Right lobe of liver (tissue), 6 donors: ENCODE results near the gene TTC28. TPM values are rescaled to one million over a fixed set of nuclear protein-coding genes. Genes with fewer than 3 reads are reported as not detected.

ENCODE experiments used
- ATAC-seq, 4 donors: fragments of 200-7000 bp; cut with Tn5 transposase; one replicate each; pipeline ENCODE4 v1.9.1; 2020; ENCODE audit warnings: mild to moderate bottlenecking in 4 of 4, moderate library complexity in 4 of 4
- DNase-seq, 3 donors: peaks; one replicate each; pipeline ENCODE4 v3.0.0-alpha.2; 2020
- H3K27ac ChIP-seq, 3 donors: fragments of 200-600 bp; one replicate each; pipeline ENCODE4 v1.8.0; 2022
- H3K27me3 ChIP-seq, 2 donors: fragments of 200-600 bp; one replicate each; pipeline ENCODE4 v1.8.0; 2022
- H3K36me3 ChIP-seq, 4 donors: fragments of 200-600 bp; sonication (generic) in 1 of 4; one replicate each; pipeline versions ENCODE4 v1.5.1 to v1.8.0; 2017 to 2022; ENCODE audit warnings: control low read depth in 1 of 4
- H3K4me1 ChIP-seq, 4 donors: fragments of 200-600 bp; sonication (generic) in 1 of 4; one replicate each; pipeline versions ENCODE4 v1.5.1 to v1.8.0; 2017 to 2022; ENCODE audit warnings: control low read depth in 1 of 4
- H3K4me3 ChIP-seq, 3 donors: fragments of 200-600 bp; one replicate each; pipeline ENCODE4 v1.8.0; 2022
- H3K9me3 ChIP-seq, 4 donors: fragments of 200-600 bp; sonication (generic) in 1 of 4; one replicate each; pipeline versions ENCODE4 v1.5.1 to v1.8.0; 2017 to 2022; ENCODE audit warnings: control low read depth in 1 of 4
- POLR2A ChIP-seq: fragments of 450-650 bp; IDR thresholded peaks from one replicate; pipeline ENCODE4 v1.6.1; 2017; ENCODE audit warnings: antibody characterized with exemption, mild to moderate bottlenecking
- WGBS: methylation state at CpG from one replicate; pipeline ENCODE4 v1.1.6; 2018; ENCODE audit warnings: low coverage, low lambda C conversion rate; ENCODE audit not compliant: insufficient coverage; ENCODE audit errors: missing lambda C conversion rate; 5-methylcytosine and 5-hydroxymethylcytosine counted together
- intact Hi-C, 2 donors: fragments of 100-400 bp; cut with DNase I; formaldehyde crosslinking; loops; one replicate each; pipeline versions ENCODE4 v1.11.2 to v1.14.1; 2022
- total RNA-seq, 6 experiments: library from RNA; depleted of rRNA in 2 of 6; stranded (reverse); fragments of >200 nt in 2 of 6; fragmentation: NEBNext Ultra II Directional in 3 of 6; extraction: Animal tissue kit (Norgen Biotek cat#: 25700) in 3 of 6; gene quantifications; one replicate each; pipeline versions ENCODE4 v1.1.0 to v1.2.4, GENCODE V29; 2016 to 2023
- TF ChIP-seq, protein P1 (sequence below), 4 donors: fragments of 200-600 bp in 3 of 4; fragments of 450-650 bp in 1 of 4; IDR thresholded peaks; one replicate each; pipeline versions ENCODE4 v1.5.1 to v1.8.0; 2016 to 2022; ENCODE audit warnings: antibody characterized with exemption in 4 of 4, mild to moderate bottlenecking in 2 of 4
- donor health status: DM: no; HTN: yes; CAD: no.
- donor health status: DM: no; HTN: no; CAD: no.
- donor health status: DM: no; HTN: no; CAD: no.
- donor health status: DM: no; HTN: yes; CAD: no.
- donor health status: DM: no; HTN: yes; CAD: no.

TTC28 gene
- total RNA-seq, 6 experiments from 2014 or later, result 9.4 to 38.3 (median 15.0) TPM

- TF ChIP-seq, protein P1, sequence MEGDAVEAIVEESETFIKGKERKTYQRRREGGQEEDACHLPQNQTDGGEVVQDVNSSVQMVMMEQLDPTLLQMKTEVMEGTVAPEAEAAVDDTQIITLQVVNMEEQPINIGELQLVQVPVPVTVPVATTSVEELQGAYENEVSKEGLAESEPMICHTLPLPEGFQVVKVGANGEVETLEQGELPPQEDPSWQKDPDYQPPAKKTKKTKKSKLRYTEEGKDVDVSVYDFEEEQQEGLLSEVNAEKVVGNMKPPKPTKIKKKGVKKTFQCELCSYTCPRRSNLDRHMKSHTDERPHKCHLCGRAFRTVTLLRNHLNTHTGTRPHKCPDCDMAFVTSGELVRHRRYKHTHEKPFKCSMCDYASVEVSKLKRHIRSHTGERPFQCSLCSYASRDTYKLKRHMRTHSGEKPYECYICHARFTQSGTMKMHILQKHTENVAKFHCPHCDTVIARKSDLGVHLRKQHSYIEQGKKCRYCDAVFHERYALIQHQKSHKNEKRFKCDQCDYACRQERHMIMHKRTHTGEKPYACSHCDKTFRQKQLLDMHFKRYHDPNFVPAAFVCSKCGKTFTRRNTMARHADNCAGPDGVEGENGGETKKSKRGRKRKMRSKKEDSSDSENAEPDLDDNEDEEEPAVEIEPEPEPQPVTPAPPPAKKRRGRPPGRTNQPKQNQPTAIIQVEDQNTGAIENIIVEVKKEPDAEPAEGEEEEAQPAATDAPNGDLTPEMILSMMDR (IDR thresholded peaks at IDR 0.05), result no peak
- TF ChIP-seq POLR2A, result no peak
- Histone ChIP-seq H3K27me3 (no peaks in the 10 kb centered on the region), H3K27ac (no peak overlapping the region), H3K36me3 (no peaks in the 10 kb centered on the region), H3K9me3 (no peaks in the 10 kb centered on the region), H3K4me1 (no peaks in the 10 kb centered on the region), H3K4me3 (no peak overlapping the region)
- intact Hi-C loops, result no loop called here
- 88% methylated on average over 4 of the region's 4 CpGs for WGBS
- DNase-seq, result peak in 2 of 3 donors; percentile 25 to 42
- ATAC-seq, result no peak
These were observed 661.8 kb downstream of the TTC28 start for GRCh38 chr22:28017859-28018258.

DNA sequence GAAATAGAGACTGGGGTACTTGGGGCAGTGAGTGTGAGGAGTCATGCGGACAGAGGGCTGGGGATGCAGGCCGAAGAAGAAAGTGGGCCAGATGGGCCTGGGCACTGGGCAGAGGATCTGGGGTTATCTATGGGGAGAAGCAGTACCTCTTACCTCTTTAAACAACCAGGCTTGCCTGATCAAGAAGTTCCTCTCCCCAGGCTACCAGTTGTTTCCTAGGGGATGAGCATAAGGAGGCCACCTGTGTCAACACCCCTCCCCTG is 662.2 kb downstream of the TTC28 start:
- DNase-seq (no peak), ATAC-seq (no peak)
- TF ChIP-seq, protein P1 (IDR thresholded peaks at IDR 0.05), result no peak
- TF ChIP-seq POLR2A, result no peak
- no peaks in the 10 kb centered on the region for H3K4me1 ChIP-seq
- no peak overlapping the region for H3K27ac ChIP-seq
- no peaks in the 10 kb centered on the region for H3K9me3 ChIP-seq
- no peaks in the 10 kb centered on the region for H3K36me3 ChIP-seq
- H3K27me3 ChIP-seq, result no peaks in the 10 kb centered on the region
- no peak overlapping the region for H3K4me3 ChIP-seq
- WGBS, result no CpG with 5 or more reads among the region's 2 CpGs
- intact Hi-C loops, result no loop called here

DNA sequence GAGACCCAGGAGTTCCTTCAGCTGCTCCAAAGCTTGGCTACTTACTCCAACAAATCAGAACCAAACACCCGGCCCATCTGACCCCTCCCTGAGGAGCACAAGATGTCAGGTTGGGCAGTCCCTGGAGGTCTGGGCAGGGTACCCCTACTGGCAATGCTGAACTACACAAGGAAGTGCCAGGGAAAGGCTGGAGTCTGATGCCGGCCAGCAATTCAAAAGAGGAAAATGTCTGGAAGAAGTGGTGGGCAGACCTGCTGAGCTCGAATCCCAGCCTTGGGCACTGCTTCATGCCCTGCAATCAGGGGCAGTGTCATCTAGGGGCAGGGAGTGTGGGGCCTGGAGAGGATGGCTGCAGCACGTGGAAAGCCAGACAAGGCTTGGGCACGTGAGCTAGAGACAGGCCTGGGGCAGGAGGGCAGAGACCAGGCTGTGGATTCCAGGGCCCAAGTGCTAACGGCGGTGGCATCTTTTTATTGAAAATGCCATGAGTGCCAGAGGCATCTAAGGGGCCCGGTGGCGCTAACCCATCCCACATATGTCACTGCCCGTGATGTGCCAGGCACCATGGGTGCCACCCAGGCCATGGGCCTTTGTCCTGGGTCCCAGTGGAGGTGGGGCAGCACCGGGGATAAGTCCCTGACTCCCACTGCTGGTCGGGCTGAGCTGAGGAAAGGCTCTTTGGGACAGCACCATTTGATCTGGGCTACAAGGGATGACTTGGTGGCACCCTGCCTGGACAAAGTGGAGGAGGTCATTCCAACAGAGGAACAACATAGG is 662.7 kb downstream of the TTC28 start:
- no peak for ATAC-seq
- TF ChIP-seq POLR2A, result no peak
- TF ChIP-seq, protein P1 (IDR thresholded peaks at IDR 0.05), result no peak
- no peaks in the 10 kb centered on the region for H3K27me3 ChIP-seq
- H3K36me3 ChIP-seq, result no peaks in the 10 kb centered on the region
- no peak overlapping the region for H3K27ac ChIP-seq
- no peaks in the 10 kb centered on the region for H3K4me1 ChIP-seq
- no peak overlapping the region for H3K4me3 ChIP-seq
- WGBS, result 82% methylated on average over 5 of the region's 12 CpGs
- H3K9me3 ChIP-seq, result no peaks in the 10 kb centered on the region
- intact Hi-C loops, result no loop called here
- peak in 2 of 3 donors; percentile 38 to 48 for DNase-seq

- Histone ChIP-seq H3K27me3 (no peaks in the 10 kb centered on the region), H3K4me3 (no peak overlapping the region), H3K36me3 (no peaks in the 10 kb centered on the region), H3K27ac (no peak overlapping the region), H3K9me3 (no peaks in the 10 kb centered on the region), H3K4me1 (no peaks in the 10 kb centered on the region)
- intact Hi-C loops, result no loop called here
- 88% methylated on average over 5 of the region's 16 CpGs for whole genome bisulfite sequencing
- DNase-seq, result peak in 1 of 3 donors; percentile 33
- TF ChIP-seq POLR2A, result no peak
- TF ChIP-seq, protein P1 (IDR thresholded peaks at IDR 0.05), result no peak
- ATAC-seq, result no peak
These were observed 663.7 kb downstream of the TTC28 start for GRCh38 chr22:28015676-28016601.
